Mesendoderm (in vitro differentiated cells): ENCODE measurements around the gene RHOV.
"Not testable (repeated sequence)": the region's sequence is repeated elsewhere in the genome, so short reads cannot be mapped to it uniquely, and the experiment has no call there.

Experiments used
- DNase-seq: peaks from one replicate; pipeline ENCODE4 v3.0.0; 2013
- H2AK5ac ChIP-seq: 2 replicates; pipeline ENCODE4 v1.6.1; 2013; ENCODE audit warnings: low read length, inconsistent platforms
- H2BK120ac ChIP-seq: 2 replicates; pipeline ENCODE4 v1.6.1; 2013; ENCODE audit warnings: low read depth, mild to moderate bottlenecking, low read length, moderate library complexity, mixed read lengths
- H2BK15ac ChIP-seq: replicated peaks from 2 replicates; pipeline ENCODE4 v1.6.1; 2013; ENCODE audit warnings: low read depth, mild to moderate bottlenecking, moderate library complexity
- H2BK5ac ChIP-seq: 2 replicates; pipeline ENCODE4 v1.6.1; 2013; ENCODE audit warnings: low read length, inconsistent platforms
- H3K18ac ChIP-seq: 2 replicates; pipeline ENCODE4 v1.6.1; 2013; ENCODE audit warnings: mild to moderate bottlenecking, low read length, mixed read lengths
- H3K23ac ChIP-seq: one replicate; pipeline ENCODE4 v1.6.1; 2013; ENCODE audit warnings: low read length
- H3K27ac ChIP-seq: 2 replicates; pipeline ENCODE4 v1.5.1; 2013; ENCODE audit warnings: low read depth, mild to moderate bottlenecking, inconsistent platforms, low read length, moderate library complexity
- H3K27me3 ChIP-seq: 2 replicates; pipeline ENCODE4 v1.6.1; 2013; ENCODE audit warnings: low read length, control low read depth, mild to moderate bottlenecking, inconsistent platforms; ENCODE audit not compliant: insufficient read depth, poor library complexity
- H3K36me3 ChIP-seq: 2 replicates; pipeline ENCODE4 v1.6.1; 2013; ENCODE audit warnings: low read length, inconsistent platforms; ENCODE audit not compliant: control insufficient read depth, insufficient read depth
- H3K4ac ChIP-seq: one replicate; pipeline ENCODE4 v1.6.1; 2013; ENCODE audit warnings: low read depth, mild to moderate bottlenecking, low read length, moderate library complexity
- H3K4me1 ChIP-seq: 2 replicates; pipeline ENCODE4 v1.6.1; 2013; ENCODE audit warnings: low read depth, low read length, inconsistent platforms; ENCODE audit not compliant: control insufficient read depth
- H3K4me2 ChIP-seq: 2 replicates; pipeline ENCODE4 v1.6.1; 2013; ENCODE audit warnings: low read length
- H3K4me3 ChIP-seq: 2 replicates; pipeline ENCODE4 v1.5.1; 2013; ENCODE audit warnings: mild to moderate bottlenecking, low read length
- H3K56ac ChIP-seq: one replicate; pipeline ENCODE4 v1.6.1; 2013; ENCODE audit warnings: low read length
- H3K79me1 ChIP-seq: 2 replicates; pipeline ENCODE4 v1.6.1; 2013; ENCODE audit warnings: low read length, inconsistent platforms
- H3K79me2 ChIP-seq: 2 replicates; pipeline ENCODE4 v1.6.1; 2013; ENCODE audit warnings: mild to moderate bottlenecking, low read length; ENCODE audit not compliant: control insufficient read depth, insufficient read depth
- H3K9ac ChIP-seq: 2 replicates; pipeline ENCODE4 v1.6.1; 2013; ENCODE audit warnings: low read length, inconsistent platforms
- H4K5ac ChIP-seq: one replicate; pipeline ENCODE4 v1.6.1; 2013; ENCODE audit warnings: low read length
- H4K8ac ChIP-seq: one replicate; pipeline ENCODE4 v1.6.1; 2013; ENCODE audit warnings: low read depth, mild to moderate bottlenecking, control low read depth, low read length, moderate library complexity
- WGBS: extraction: QIAGEN DNeasy Blood & Tissue Kit; methylation state at CpG from one replicate; pipeline ENCODE4 v1.1.7; 2013; ENCODE audit warnings: low lambda C conversion rate, missing lambda C conversion rate; ENCODE audit not compliant: insufficient coverage; ENCODE audit errors: extremely low coverage; 5-methylcytosine and 5-hydroxymethylcytosine counted together

RHOV gene

DNA sequence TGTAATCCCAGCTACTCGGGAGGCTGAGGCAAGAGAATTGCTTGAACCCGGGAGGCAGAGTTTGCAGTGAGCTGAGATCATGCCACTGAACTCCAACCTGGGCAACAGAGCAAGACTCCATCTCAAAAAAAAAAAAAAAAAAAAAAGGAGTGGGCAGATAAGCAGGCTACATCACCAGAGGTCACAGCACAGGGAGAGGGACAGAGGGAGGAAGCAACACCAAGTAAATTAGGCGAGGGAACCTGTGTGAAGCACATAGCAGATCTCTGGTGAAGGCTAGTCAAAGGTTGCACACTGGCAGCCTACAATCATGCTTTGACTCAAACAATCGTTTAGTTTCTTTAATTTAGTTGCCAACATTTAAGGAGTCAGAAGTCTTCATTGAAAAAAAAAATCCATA, 12.9 kb downstream of the RHOV start:
- H3K18ac ChIP-seq = not testable (repeated sequence)

GRCh38 chr15:40859206-40859851, 14.7 kb downstream of the RHOV start:
- no peak overlapping the region for H3K4me2 ChIP-seq
- no peak overlapping the region for H3K27ac ChIP-seq
- no peak overlapping the region for H2AK5ac ChIP-seq
- H3K36me3 ChIP-seq = peaks cover 4% of the 10 kb centered on the region
- H3K18ac ChIP-seq = no peak overlapping the region
- no peak overlapping the region for H2BK5ac ChIP-seq
- H3K4me1 ChIP-seq = no peaks in the 10 kb centered on the region
- no peak overlapping the region for H2BK15ac ChIP-seq
- H3K4me3 ChIP-seq = no peak overlapping the region
- H3K56ac ChIP-seq = no peak overlapping the region
- H3K9ac ChIP-seq = no peak overlapping the region
- H3K27me3 ChIP-seq = no peaks in the 10 kb centered on the region
- no peaks in the 10 kb centered on the region for H3K79me1 ChIP-seq
- H3K4ac ChIP-seq = no peak overlapping the region
- H2BK120ac ChIP-seq = no peak overlapping the region
- WGBS = no CpG with 5 or more reads among the region's 18 CpGs
- H3K23ac ChIP-seq = no peak overlapping the region
- peak; percentile 93 for DNase-seq
- no peak overlapping the region for H4K8ac ChIP-seq
- H4K5ac ChIP-seq = no peak overlapping the region
- H3K79me2 ChIP-seq = no peaks in the 10 kb centered on the region

More for the DNA sequence above, 12.9 kb downstream of the RHOV start:
- not testable (repeated sequence) for H2AK5ac ChIP-seq, H3K4me2 ChIP-seq, H3K79me2 ChIP-seq, H3K23ac ChIP-seq, H3K9ac ChIP-seq, H4K8ac ChIP-seq, H2BK5ac ChIP-seq, H3K27ac ChIP-seq, H2BK120ac ChIP-seq, H3K27me3 ChIP-seq, H3K4ac ChIP-seq, H3K36me3 ChIP-seq, H3K4me1 ChIP-seq, DNase-seq, H4K5ac ChIP-seq, H3K56ac ChIP-seq, H3K79me1 ChIP-seq, H2BK15ac ChIP-seq, H3K4me3 ChIP-seq
- no CpG with 5 or more reads among the region's 4 CpGs for WGBS

DNA sequence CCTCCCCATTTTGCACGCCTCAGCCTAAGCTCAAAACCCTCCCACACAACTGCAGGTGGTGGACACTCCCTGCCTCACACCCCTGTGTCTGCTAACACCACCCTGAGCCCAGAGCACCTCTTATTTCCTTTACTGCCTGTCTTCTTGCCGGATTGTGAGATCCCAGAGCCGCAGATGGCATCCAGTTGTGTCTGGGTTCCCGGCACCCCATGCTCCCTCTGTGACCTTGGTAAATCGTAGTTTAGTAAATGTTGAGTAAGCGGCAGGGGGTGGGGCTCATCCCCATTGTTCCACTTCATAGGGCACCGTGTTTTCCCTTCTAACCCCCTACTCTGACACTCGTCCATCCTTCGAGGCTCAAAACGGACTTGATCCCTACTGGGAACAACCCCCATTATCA, 15.3 kb downstream of the RHOV start:
- Histone ChIP-seq H3K27ac (peak overlapping the region; percentile 6), H2BK5ac (no peak overlapping the region), H4K8ac (no peak overlapping the region), H2BK15ac (no peak overlapping the region), H3K27me3 (no peaks in the 10 kb centered on the region), H3K23ac (no peak overlapping the region), H3K4me3 (no peak overlapping the region), H3K79me2 (no peaks in the 10 kb centered on the region), H3K4me2 (no peak overlapping the region), H4K5ac (no peak overlapping the region), H3K4ac (no peak overlapping the region), H3K9ac (no peak overlapping the region), H2BK120ac (no peak overlapping the region), H2AK5ac (no peak overlapping the region), H3K4me1 (no peaks in the 10 kb centered on the region), H3K36me3 (peaks cover 4% of the 10 kb centered on the region), H3K56ac (no peak overlapping the region), H3K18ac (no peak overlapping the region), H3K79me1 (no peaks in the 10 kb centered on the region)
- DNase-seq = no peak
- WGBS = no CpG with 5 or more reads among the region's 10 CpGs

- WGBS = no CpG with 5 or more reads among the region's 15 CpGs
- Histone ChIP-seq H4K5ac (no peak overlapping the region), H3K79me1 (no peaks in the 10 kb centered on the region), H3K27ac (no peak overlapping the region), H2BK120ac (no peak overlapping the region), H3K4me1 (no peaks in the 10 kb centered on the region), H3K27me3 (no peaks in the 10 kb centered on the region), H3K4ac (no peak overlapping the region), H3K4me2 (no peak overlapping the region), H3K18ac (no peak overlapping the region), H2AK5ac (no peak overlapping the region), H3K36me3 (peaks cover 8% of the 10 kb centered on the region), H4K8ac (no peak overlapping the region), H3K4me3 (no peak overlapping the region), H3K9ac (no peak overlapping the region), H3K23ac (no peak overlapping the region), H3K79me2 (no peaks in the 10 kb centered on the region), H2BK5ac (no peak overlapping the region), H3K56ac (no peak overlapping the region), H2BK15ac (no peak overlapping the region)
- peak; percentile 85 for DNase-seq
Observed at GRCh38 chr15:40857601-40858341, 16.3 kb downstream of the RHOV start.

- Histone ChIP-seq H3K27ac (no peak overlapping the region), H4K8ac (no peak overlapping the region), H3K27me3 (no peaks in the 10 kb centered on the region), H3K9ac (no peak overlapping the region), H3K4ac (no peak overlapping the region), H2AK5ac (no peak overlapping the region), H3K79me2 (no peaks in the 10 kb centered on the region), H3K18ac (no peak overlapping the region), H4K5ac (no peak overlapping the region), H3K4me2 (no peak overlapping the region), H2BK15ac (no peak overlapping the region), H2BK120ac (no peak overlapping the region), H3K4me1 (no peaks in the 10 kb centered on the region), H2BK5ac (no peak overlapping the region), H3K36me3 (peaks cover 8% of the 10 kb centered on the region), H3K23ac (no peak overlapping the region), H3K4me3 (no peak overlapping the region), H3K56ac (no peak overlapping the region), H3K79me1 (no peaks in the 10 kb centered on the region)
- WGBS = no CpG with 5 or more reads among the region's 8 CpGs
- DNase-seq = no peak
Observed at GRCh38 chr15:40856746-40857145, 17.3 kb downstream of the RHOV start.
